ENCODE measurements around the gene NEDD4L.

NEDD4L gene

GRCh38 chr18:58408665-58409064 lies 364.6 kb downstream of the NEDD4L start:
- DNase-seq (ENCODE audit: low spot score), result no peak
- in situ Hi-C loops (cut with MboI; ENCODE audit: low pct_unique_long_range_greater_than_20kb, low sequenced_read_pairs, unreplicated experiment), result no loop called here
- TF ChIP-seq CTCF (IDR thresholded peaks at IDR 0.05; ENCODE audit: extremely low read depth, insufficient read depth, missing control alignments), result no peak

- in situ Hi-C loops (cut with MboI; ENCODE audit: low pct_unique_long_range_greater_than_20kb, low sequenced_read_pairs, unreplicated experiment), result no loop called here
- no peak for TF ChIP-seq CTCF (IDR thresholded peaks at IDR 0.05; ENCODE audit: extremely low read depth, insufficient read depth, missing control alignments)
- DNase-seq (ENCODE audit: low spot score), result no peak
These were observed 365.9 kb downstream of the NEDD4L start for GRCh38 chr18:58409802-58410445.

- TF ChIP-seq CTCF (IDR thresholded peaks at IDR 0.05; ENCODE audit: extremely low read depth, insufficient read depth, missing control alignments), result no peak
- in situ Hi-C loops (cut with MboI; ENCODE audit: low pct_unique_long_range_greater_than_20kb, low sequenced_read_pairs, unreplicated experiment), result no loop called here
- no peak for DNase-seq (ENCODE audit: low spot score)
These were observed 367.3 kb downstream of the NEDD4L start for GRCh38 chr18:58411323-58411722.

GRCh38 chr18:58412844-58413666 lies 369.0 kb downstream of the NEDD4L start:
- no peak for DNase-seq (ENCODE audit: low spot score)
- in situ Hi-C loops (cut with MboI; ENCODE audit: low pct_unique_long_range_greater_than_20kb, low sequenced_read_pairs, unreplicated experiment), result no loop called here
- TF ChIP-seq CTCF (IDR thresholded peaks at IDR 0.05; ENCODE audit: extremely low read depth, insufficient read depth, missing control alignments), result no peak

GRCh38 chr18:58413667-58414628 lies 369.9 kb downstream of the NEDD4L start:
- in situ Hi-C loops (cut with MboI; ENCODE audit: low pct_unique_long_range_greater_than_20kb, low sequenced_read_pairs, unreplicated experiment), result no loop called here
- DNase-seq (ENCODE audit: low spot score), result no peak
- no peak for TF ChIP-seq CTCF (IDR thresholded peaks at IDR 0.05; ENCODE audit: extremely low read depth, insufficient read depth, missing control alignments)

- no peak for DNase-seq (ENCODE audit: low spot score)
- in situ Hi-C loops (cut with MboI; ENCODE audit: low pct_unique_long_range_greater_than_20kb, low sequenced_read_pairs, unreplicated experiment), result no loop called here
- TF ChIP-seq CTCF (IDR thresholded peaks at IDR 0.05; ENCODE audit: extremely low read depth, insufficient read depth, missing control alignments), result no peak
These were observed 372.1 kb downstream of the NEDD4L start for GRCh38 chr18:58416014-58416703.

All from GM13977 (cell line).